Thymus (tissue), 11 donors: ENCODE data around the gene KYAT1. TPM values are rescaled to one million over a fixed set of nuclear protein-coding genes. Genes with fewer than 3 reads are reported as not detected.
"Not testable (repeated sequence)": the region's sequence is repeated elsewhere in the genome, so short reads cannot be mapped to it uniquely, and the experiment has no call there.

ENCODE experiments used
- DNase-seq, 9 donors: peaks; one replicate each; pipeline ENCODE4 v3.0.0-alpha.2; 2013; ENCODE audit warnings: low spot score in 9 of 9, low read depth in 6 of 9, missing footprints in 1 of 9
- H3K27ac ChIP-seq, 2 donors: one replicate each; pipeline ENCODE4 v1.5.1; 2013; ENCODE audit warnings: control low read depth in 1 of 2, low read depth in 1 of 2, low read length in 1 of 2, mild to moderate bottlenecking in 1 of 2, moderate library complexity in 1 of 2
- H3K27me3 ChIP-seq, 2 donors: one replicate each; pipeline ENCODE4 v1.5.1; 2013; ENCODE audit warnings: low read length in 1 of 2; ENCODE audit not compliant: control insufficient read depth in 2 of 2, insufficient read depth in 1 of 2
- H3K36me3 ChIP-seq, 2 donors: one replicate each; pipeline ENCODE4 v1.5.1; 2013; ENCODE audit warnings: low read length in 1 of 2, mild to moderate bottlenecking in 1 of 2, moderate library complexity in 1 of 2; ENCODE audit not compliant: control insufficient read depth in 2 of 2, insufficient read depth in 2 of 2
- H3K4me1 ChIP-seq, 2 donors: one replicate each; pipeline ENCODE4 v1.5.1; 2013; ENCODE audit warnings: low read length in 2 of 2; ENCODE audit not compliant: control insufficient read depth in 2 of 2, insufficient read depth in 2 of 2
- H3K4me3 ChIP-seq, 2 donors: one replicate each; pipeline ENCODE4 v1.5.1; 2013; ENCODE audit warnings: low read length in 2 of 2, control low read depth in 1 of 2, mild to moderate bottlenecking in 1 of 2
- H3K9me3 ChIP-seq, 2 donors: one replicate each; pipeline ENCODE4 v1.5.1; 2013; ENCODE audit warnings: low read length in 1 of 2, mild to moderate bottlenecking in 1 of 2; ENCODE audit not compliant: control insufficient read depth in 2 of 2, insufficient read depth in 1 of 2
- WGBS: extraction: QIAGEN DNeasy Blood & Tissue Kit; methylation state at CpG from one replicate; pipeline ENCODE4 v1.1.7; 2013; 5-methylcytosine and 5-hydroxymethylcytosine counted together
- polyA plus RNA-seq: library from polyadenylated mRNA; stranded (reverse); fragments of 200-250 nt; gene quantifications from one replicate; pipeline ENCODE4 v1.2.3, GENCODE V29; 2013
- total RNA-seq: library from RNA; stranded (reverse); fragments of 120-200 nt; gene quantifications from one replicate; pipeline ENCODE4 v1.2.4, GENCODE V29; 2013
- donor health status: healthy.

KYAT1 gene
- total and polyA plus RNA-seq, 2 donors = 9.9 to 16.1 TPM

- H3K4me1 ChIP-seq, H3K27me3 ChIP-seq, DNase-seq, H3K4me3 ChIP-seq, H3K27ac ChIP-seq, H3K36me3 ChIP-seq: not testable (repeated sequence)
- WGBS = 99% methylated on average over 6 of the region's 6 CpGs
- peaks cover 2 to 12% of the 10 kb centered on the region in 2 donors for H3K9me3 ChIP-seq
Measured at GRCh38 chr9:128854454-128854853, 27.3 kb downstream of the KYAT1 start.

DNA sequence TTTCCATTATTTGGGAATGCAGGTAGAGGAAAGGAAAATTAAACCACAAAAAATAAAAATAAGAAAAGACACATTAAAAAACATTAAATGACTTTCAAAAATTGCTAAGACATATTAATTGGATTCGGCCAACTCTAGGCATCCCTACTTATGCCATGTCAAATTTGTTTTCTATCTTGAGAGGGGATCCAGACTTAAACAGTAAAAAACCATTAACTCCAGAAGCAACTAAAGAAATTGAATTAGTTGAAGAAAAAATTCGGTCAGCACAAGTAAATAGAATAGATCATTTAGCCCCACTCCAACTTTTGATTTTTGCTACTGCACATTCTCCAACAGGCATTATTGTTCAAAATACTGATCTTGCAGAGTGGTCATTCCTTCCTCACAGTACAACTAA is 29.1 kb downstream of the KYAT1 start:
- not testable (repeated sequence) for H3K4me3 ChIP-seq, H3K27ac ChIP-seq, DNase-seq, H3K4me1 ChIP-seq, H3K36me3 ChIP-seq, H3K27me3 ChIP-seq
- peaks cover 2 to 21% of the 10 kb centered on the region in 2 donors for H3K9me3 ChIP-seq
- WGBS = 97% methylated on average over 2 of the region's 2 CpGs

- not testable (repeated sequence) for H3K4me1 ChIP-seq, H3K27ac ChIP-seq, H3K27me3 ChIP-seq, H3K4me3 ChIP-seq, H3K36me3 ChIP-seq
- H3K9me3 ChIP-seq = peaks cover 2 to 26% of the 10 kb centered on the region in 2 donors
- peak in 2 of 9 donors; percentile 18 to 41 for DNase-seq
- 89% methylated on average over 10 of the region's 10 CpGs for WGBS
Measured at GRCh38 chr9:128851779-128852600, 29.8 kb downstream of the KYAT1 start.

DNA sequence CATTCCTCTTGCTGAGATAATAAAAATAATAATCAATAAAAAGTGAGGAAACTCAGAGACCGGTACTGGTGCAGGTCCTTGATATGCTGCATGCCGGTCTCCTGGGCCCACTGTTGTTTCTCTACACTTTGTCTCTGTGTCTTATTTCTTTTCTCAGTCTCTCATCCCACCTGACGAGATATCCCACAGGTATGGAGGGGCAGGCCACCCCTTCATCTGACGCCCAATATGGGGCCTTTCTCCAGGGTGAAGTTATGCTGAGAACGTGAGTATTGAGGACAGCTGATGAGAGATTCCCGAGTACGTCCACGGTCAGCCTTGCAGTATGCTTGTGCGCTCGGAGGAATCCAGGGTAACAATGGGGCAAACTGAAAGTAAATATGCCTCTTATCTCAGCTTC is 30.7 kb downstream of the KYAT1 start:
- peaks cover 2 to 11% of the 10 kb centered on the region in 2 donors for H3K4me1 ChIP-seq
- H3K27ac ChIP-seq, H3K27me3 ChIP-seq, H3K4me3 ChIP-seq, H3K36me3 ChIP-seq, DNase-seq: not testable (repeated sequence)
- peaks cover 2 to 30% of the 10 kb centered on the region in 2 donors for H3K9me3 ChIP-seq
- WGBS = 93% methylated on average over 10 of the region's 10 CpGs

GRCh38 chr9:128847803-128848202 is 33.9 kb downstream of the KYAT1 start:
- no peak for DNase-seq
- Histone ChIP-seq H3K36me3 (peaks cover under 1 to 3% of the 10 kb centered on the region in 2 donors), H3K27ac (no peak overlapping the region), H3K9me3 (peaks cover 2 to 30% of the 10 kb centered on the region in 2 donors), H3K4me3 (no peak overlapping the region), H3K27me3 (no peaks in the 10 kb centered on the region), H3K4me1 (peaks cover 2 to 11% of the 10 kb centered on the region in 2 donors)
- 98% methylated on average over 1 of the region's 1 CpG for WGBS

GRCh38 chr9:128846680-128847030 is 35.1 kb downstream of the KYAT1 start:
- Histone ChIP-seq H3K9me3 (peaks cover 2 to 27% of the 10 kb centered on the region in 2 donors), H3K4me3 (no peak overlapping the region), H3K27me3 (no peaks in the 10 kb centered on the region), H3K27ac (no peak overlapping the region), H3K36me3 (peaks cover 5 to 7% of the 10 kb centered on the region in 2 donors), H3K4me1 (peaks cover 2 to 11% of the 10 kb centered on the region in 2 donors)
- WGBS = 93% methylated on average over 3 of the region's 3 CpGs
- no peak for DNase-seq

DNA sequence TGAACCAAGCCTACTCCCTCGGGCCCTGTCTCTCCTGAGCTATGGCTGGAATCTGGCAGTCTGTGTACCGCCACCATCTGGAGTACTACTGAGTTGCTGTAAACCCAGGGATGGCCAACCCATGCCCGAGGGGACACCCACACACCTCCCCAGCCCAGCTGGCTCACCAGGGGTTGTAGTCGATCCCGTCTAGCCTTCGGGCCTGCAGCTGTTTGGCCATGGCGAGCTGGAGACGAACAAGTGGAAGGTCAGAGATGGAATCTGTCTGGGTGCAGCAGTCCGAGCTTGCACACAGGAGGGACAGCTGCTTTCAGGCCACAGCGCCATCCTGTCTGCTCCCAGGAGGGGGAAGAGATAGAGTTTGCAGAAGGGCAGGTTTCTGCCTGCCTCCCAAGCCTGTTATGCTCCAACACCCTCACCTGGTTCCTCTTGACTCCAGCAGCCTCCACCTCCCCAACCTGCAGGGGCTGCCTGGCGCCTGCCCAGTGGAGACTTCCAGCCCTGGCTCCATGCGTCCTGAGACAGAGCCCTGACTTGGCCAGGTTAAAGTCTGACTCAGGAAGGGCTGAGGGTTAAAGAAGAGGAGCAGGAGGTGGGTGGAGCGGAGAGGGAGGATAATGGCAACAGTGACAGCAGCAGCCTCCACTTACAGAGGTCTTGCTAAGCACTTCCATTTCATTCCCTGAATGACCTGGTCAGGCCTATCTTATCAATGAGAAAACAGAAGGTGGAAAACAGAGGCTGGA is 36.4 kb downstream of the KYAT1 start:
- Histone ChIP-seq H3K9me3 (peaks cover 0 to 22% of the 10 kb centered on the region in 2 donors), H3K27me3 (no peaks in the 10 kb centered on the region), H3K27ac (peak overlapping the region in 1 of 2 donors; percentile 53), H3K36me3 (peaks cover 5 to 7% of the 10 kb centered on the region in 2 donors), H3K4me1 (peaks cover 2 to 11% of the 10 kb centered on the region in 2 donors), H3K4me3 (no peak overlapping the region)
- peak in 1 of 9 donors; percentile 16 for DNase-seq
- 95% methylated on average over 13 of the region's 13 CpGs for WGBS

- H3K4me3 ChIP-seq, H3K27me3 ChIP-seq: not testable (repeated sequence)
- WGBS = 97% methylated on average over 7 of the region's 7 CpGs
Measured at GRCh38 chr9:128843171-128843570, 38.6 kb downstream of the KYAT1 start.

More at GRCh38 chr9:128843171-128843570, 38.6 kb downstream of the KYAT1 start:
- not testable (repeated sequence) for H3K27ac ChIP-seq, H3K36me3 ChIP-seq, DNase-seq
- Histone ChIP-seq H3K9me3 (peaks cover 0 to 14% of the 10 kb centered on the region in 2 donors), H3K4me1 (peaks cover 2 to 11% of the 10 kb centered on the region in 2 donors)
